Measurements from ENCODE around the gene FOXQ1.

FOXQ1 gene

DNA sequence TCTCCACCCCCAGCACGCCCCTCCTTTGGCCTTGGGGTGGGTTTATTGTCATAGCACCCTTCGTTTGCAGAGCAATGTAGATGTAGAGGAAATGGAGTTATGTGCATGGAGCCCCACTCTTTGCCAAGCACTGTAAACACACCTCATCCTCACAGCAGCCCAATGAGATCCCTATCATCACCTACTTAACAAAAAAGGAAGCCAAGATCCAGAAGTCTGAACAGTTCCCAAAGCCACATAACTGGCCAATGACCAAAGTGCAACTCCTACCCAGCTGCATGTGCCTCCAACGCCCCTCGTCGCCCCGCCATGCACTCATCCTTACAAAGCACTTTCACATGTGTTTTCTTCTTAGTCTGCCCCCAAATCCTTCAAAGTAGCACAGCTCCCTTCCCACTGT lies 21.8 kb upstream of the FOXQ1 start:
- no peak for DNase-seq (ENCODE audit: low read depth in 2 of 3, low spot score in 1 of 3)

GRCh38 chr6:1290805-1291204 lies 21.1 kb upstream of the FOXQ1 start:
- no peak for DNase-seq (ENCODE audit: low read depth in 2 of 3, low spot score in 1 of 3)

- DNase-seq (ENCODE audit: low read depth in 2 of 3, low spot score in 1 of 3): no peak
These were observed 20.5 kb upstream of the FOXQ1 start for GRCh38 chr6:1291381-1291780.

- DNase-seq (ENCODE audit: low read depth in 2 of 3, low spot score in 1 of 3): no peak
These were observed 16.5 kb upstream of the FOXQ1 start for GRCh38 chr6:1295420-1295819.

DNA sequence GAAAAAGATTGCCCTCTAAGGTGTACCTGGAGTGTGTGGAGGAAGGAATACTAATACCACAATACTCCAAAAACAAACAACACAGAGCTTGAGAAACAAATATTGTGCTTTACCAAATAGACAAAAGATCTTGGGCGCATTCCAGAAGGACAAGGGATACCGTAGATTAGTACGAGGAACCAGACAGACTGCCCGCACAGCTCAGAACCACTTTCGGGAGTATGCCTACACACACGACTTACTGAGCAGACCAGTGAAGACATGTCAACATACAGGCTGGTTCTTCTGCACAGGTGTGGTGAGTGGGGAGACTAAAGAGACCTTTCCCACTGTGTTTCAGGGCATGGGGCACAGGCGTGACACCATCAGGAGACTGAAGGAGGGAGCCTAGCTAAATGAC lies 15.8 kb upstream of the FOXQ1 start:
- DNase-seq (ENCODE audit: low read depth in 2 of 3, low spot score in 1 of 3): no peak

GRCh38 chr6:1296542-1296941 lies 15.4 kb upstream of the FOXQ1 start:
- no peak for DNase-seq (ENCODE audit: low read depth in 2 of 3, low spot score in 1 of 3)

GRCh38 chr6:1297746-1298145 lies 14.2 kb upstream of the FOXQ1 start:
- DNase-seq (ENCODE audit: low read depth in 2 of 3, low spot score in 1 of 3): no peak

DNA sequence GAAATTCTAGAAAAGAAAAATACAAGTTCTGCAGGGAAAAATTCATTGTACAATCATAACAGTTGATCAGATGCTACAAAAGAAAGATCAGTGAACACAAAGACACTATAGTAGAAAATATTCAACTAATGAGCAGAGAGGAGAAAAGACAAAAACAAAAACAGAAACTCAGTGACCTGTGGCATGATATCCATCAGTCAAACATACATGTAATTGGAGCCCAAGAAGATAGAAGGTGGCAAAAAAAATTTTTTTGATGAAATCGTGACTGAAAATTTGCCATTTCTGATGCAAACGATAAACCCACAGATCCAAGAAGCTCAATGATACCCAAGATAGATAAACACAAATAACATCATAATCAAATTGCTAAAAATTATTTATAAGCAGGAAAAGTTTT lies 13.1 kb upstream of the FOXQ1 start:
- DNase-seq (ENCODE audit: low read depth in 2 of 3, low spot score in 1 of 3): no peak

DNA sequence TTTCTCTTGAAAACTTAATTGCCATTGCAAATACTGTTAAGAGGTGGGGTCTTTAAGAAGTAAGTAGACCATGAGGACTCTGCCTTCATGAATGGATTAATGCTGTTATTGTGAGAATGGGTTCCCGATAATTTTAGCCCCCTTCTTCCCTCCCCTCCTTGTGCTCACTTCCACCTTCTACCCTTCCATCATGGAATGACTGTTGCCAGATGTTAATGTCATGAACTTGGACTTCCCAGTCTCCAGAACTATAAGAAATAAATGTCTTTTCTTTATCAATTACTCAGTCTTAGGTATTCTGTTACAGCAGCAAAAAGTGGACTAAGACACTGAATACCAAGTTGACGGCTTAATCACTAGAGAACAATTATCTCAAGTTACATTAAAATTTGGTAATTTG lies 5.8 kb upstream of the FOXQ1 start:
- DNase-seq (ENCODE audit: low read depth in 2 of 3, low spot score in 1 of 3): no peak

GRCh38 chr6:1309366-1309765 lies 2.5 kb upstream of the FOXQ1 start:
- no peak for DNase-seq (ENCODE audit: low read depth in 2 of 3, low spot score in 1 of 3)

DNA sequence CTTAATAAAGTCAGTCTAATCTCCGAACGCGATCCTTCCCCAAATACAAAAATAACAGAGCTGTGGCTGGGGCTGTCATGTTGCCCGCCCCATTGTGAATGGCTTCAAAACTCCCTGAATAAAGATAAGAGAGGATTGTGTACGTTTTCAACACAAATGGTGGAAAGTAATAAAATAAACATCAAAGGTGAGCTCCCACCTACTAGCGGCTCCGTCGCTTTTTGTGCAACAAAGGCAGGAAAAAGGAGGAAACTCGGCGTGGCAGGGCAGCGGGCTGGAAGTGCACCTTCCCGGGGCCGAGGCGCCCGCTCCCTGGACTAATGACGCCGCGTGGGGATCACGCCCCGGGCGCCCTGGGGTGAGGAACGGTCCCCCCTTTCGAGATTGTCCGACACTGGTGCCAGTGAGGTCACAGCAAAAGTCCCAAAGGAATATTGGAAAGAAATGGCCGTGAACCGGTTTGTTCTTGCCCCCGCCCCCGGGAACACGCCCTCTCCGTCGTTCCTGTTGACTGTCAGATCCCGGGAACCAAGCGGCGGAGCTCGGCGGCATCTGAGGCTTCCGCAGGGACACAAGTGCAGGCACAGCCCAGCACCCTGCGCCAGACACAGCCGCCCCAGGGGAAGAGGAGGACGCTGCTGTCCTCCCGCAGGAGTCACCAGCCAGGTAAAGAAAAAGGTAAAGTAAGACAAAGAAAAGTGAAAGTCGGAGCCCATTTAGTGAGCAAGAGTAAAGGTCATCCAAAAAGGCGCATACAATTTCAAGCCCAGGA lies 1.1 kb upstream of the FOXQ1 start:
- DNase-seq (ENCODE audit: low read depth in 2 of 3, low spot score in 1 of 3): no peak

GRCh38 chr6:1312203-1312472 lies 240 bp downstream of the FOXQ1 start:
- DNase-seq (ENCODE audit: low read depth in 2 of 3, low spot score in 1 of 3): no peak

DNA sequence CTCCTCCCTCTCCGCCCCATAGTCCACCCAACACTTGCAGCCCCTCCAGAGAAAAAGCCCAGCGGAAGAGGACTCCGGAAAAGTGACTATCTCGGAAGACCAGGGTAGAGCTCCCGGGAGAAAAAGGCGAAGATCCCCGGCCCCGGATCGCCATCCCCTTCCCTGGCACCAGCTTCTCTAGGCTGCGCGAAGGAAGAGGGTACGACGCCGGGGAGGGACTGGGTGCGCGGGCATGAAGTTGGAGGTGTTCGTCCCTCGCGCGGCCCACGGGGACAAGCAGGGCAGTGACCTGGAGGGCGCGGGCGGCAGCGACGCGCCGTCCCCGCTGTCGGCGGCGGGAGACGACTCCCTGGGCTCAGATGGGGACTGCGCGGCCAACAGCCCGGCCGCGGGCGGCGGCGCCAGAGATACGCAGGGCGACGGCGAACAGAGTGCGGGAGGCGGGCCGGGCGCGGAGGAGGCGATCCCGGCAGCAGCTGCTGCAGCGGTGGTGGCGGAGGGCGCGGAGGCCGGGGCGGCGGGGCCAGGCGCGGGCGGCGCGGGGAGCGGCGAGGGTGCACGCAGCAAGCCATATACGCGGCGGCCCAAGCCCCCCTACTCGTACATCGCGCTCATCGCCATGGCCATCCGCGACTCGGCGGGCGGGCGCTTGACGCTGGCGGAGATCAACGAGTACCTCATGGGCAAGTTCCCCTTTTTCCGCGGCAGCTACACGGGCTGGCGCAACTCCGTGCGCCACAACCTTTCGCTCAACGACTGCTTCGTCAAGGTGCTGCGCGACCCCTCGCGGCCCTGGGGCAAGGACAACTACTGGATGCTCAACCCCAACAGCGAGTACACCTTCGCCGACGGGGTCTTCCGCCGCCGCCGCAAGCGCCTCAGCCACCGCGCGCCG lies 822 bp downstream of the FOXQ1 start:
- no peak for DNase-seq (ENCODE audit: low read depth in 2 of 3, low spot score in 1 of 3)

- DNase-seq (ENCODE audit: low read depth in 2 of 3, low spot score in 1 of 3): no peak
These were observed 1.5 kb downstream of the FOXQ1 start for GRCh38 chr6:1313384-1313766.

DNA sequence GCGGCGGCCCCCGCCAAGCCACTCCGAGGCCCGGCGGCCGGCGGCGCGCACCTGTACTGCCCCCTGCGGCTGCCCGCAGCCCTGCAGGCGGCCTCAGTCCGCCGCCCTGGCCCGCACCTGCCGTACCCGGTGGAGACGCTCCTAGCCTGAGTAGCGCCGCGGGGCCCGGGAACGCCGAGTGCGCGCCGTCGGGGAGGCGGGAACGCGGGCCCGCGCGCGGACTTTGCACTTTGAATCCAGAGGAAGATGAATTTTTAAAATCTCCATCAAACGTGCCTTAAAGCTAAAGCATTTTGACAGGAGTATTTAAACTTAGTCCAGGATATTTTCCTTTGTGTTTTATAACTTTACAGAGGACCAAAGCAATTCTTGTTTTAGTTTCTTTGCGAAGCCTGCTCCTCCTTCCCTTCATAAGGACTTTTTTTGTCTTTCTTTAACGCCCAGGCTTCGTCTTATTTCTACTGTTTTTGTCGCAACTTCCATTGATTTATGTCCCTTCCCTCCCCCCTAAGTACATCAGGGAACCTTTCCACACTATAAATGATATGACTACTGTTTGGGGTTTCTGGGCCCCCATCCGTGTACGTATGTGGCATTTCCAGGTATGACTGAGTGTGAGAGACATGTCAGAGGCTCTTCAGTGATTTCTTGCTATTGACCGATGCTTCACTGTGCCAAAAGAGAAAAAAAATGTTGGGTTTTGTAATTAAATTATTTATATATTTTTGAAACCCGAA lies 2.0 kb downstream of the FOXQ1 start:
- no peak for DNase-seq (ENCODE audit: low read depth in 2 of 3, low spot score in 1 of 3)

DNA sequence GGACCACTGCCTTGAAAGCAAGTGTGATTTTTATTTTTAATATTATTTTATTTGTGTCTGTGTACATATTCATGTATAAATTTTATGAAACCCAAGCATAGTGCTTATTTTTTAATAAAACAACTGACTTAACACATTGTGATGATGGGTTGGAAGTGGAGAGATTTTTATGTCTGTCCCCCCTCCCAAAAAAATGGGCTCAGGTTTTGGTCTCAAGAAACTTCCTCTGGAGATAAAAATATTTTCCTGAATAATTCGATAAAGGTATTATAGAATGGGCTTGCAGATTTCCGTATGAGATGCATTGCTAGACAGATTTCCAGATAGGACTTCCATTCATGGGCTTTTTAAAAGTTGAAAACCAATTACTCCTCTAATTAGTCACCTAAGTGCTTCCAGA lies 2.7 kb downstream of the FOXQ1 start:
- no peak for DNase-seq (ENCODE audit: low read depth in 2 of 3, low spot score in 1 of 3)

DNA sequence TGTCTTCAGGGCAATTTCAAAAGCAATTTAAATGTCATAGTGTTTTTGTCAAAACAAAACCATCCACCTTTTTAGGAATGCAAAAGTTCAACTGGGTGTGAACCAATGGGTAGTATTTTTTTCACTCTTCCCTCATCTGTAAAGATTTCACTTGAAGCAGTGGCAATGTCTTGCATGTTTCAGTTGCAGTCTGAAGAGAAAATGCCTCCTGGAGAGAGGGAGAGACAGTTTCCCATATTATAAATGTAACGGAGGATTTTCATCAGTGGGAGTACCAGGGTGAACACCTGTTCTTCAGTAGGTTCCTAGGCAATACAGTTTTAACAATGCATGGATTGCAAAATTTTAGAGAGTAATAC lies 3.3 kb downstream of the FOXQ1 start:
- DNase-seq (ENCODE audit: low read depth in 2 of 3, low spot score in 1 of 3): no peak

GRCh38 chr6:1315560-1316386 lies 3.9 kb downstream of the FOXQ1 start:
- DNase-seq (ENCODE audit: low read depth in 2 of 3, low spot score in 1 of 3): no peak

- no peak for DNase-seq (ENCODE audit: low read depth in 2 of 3, low spot score in 1 of 3)
These were observed 4.6 kb downstream of the FOXQ1 start for GRCh38 chr6:1316489-1316971.

DNA sequence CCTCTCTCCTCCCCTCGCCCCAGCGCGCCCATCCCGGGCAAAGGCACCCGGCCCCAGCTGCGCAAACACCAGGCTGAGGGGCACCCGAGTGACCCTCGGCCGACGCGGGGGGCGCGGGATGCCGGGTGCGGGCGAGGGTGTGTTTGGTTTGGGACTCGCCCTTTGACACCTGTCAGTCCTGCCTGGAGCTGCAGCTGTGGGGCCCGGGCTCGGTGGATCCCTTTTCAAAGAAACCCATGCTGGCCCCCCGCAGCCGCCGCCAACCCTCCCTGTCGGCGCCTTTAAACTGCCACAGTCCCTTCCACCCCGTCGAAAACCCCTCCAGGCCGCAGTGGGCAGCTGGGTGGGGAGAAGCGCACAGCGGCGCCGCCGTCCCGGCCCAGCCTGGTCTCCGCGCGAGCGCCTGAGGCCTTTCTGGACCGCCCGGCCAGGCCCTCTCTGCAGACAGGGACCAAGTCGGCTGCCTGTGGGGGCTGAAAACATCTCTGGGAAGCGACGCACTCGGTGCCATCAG lies 5.5 kb downstream of the FOXQ1 start:
- no peak for DNase-seq (ENCODE audit: low read depth in 2 of 3, low spot score in 1 of 3)

DNA sequence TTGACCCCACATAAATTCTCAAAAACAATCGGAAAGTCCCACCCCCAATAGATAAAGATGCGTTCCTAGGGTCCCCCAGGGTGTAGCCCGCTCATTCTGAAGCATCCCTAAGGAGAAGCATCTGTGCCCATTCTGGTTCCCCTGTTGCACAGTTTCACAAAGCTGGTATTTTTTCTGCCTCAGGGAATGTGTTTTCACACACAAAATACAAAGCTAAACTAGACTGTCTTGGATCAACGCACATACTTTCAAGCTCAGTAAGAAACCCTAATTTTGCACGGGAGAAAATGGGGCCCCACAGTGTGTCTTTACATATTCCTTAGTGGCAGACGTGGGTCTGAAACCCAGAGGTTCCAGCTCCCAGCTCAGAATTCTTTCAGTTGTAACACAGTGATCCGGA lies 6.1 kb downstream of the FOXQ1 start:
- DNase-seq (ENCODE audit: low read depth in 2 of 3, low spot score in 1 of 3): no peak

Measured in stimulated activated CD4-positive, alpha-beta T cell treated with anti-CD3 and anti-CD28 coated beads, Interleukin-12 subunit alpha, Interleukin-12 subunit beta, amount 100 ng/mL, for 48 hours (primary cell).